ENCODE measurements around the gene RPS4Y1. TPM values are rescaled to one million over a fixed set of nuclear protein-coding genes. Genes with fewer than 3 reads are reported as not detected.

Gene RPS4Y1
- total and polyA plus RNA-seq, 7 experiments from 2014 or later = 292 to 467 (median 452) TPM; not detected in 2

- no peaks in the 10 kb centered on the region for H3K9me3 ChIP-seq (ENCODE audit: control insufficient read depth in 2 of 3, low read length in 3 of 3)
- H3K27ac ChIP-seq (ENCODE audit: low read depth, low read length) = no peak overlapping the region
- H3K9me3 Mint-ChIP-seq = no peaks in the 10 kb centered on the region
- ChIA-PET POLR2A (no interaction called here), CTCF (interaction anchor here (0.5 kb wide), 1 partner anchor 81 kb away, joined by 4 read pairs; the partner anchor contains the start of gene ZFY)
- no peak overlapping the region for H3K4me3 Mint-ChIP-seq
- no peaks in the 10 kb centered on the region for H3K27me3 Mint-ChIP-seq
- no peak for DNase-seq
- peaks cover 0 to 79% (median 25%) of the 10 kb centered on the region in 7 donors for H3K4me1 Mint-ChIP-seq
- ATAC-seq = no peak
- peaks cover 0 to 56% (median 0%) of the 10 kb centered on the region in 5 donors for H3K36me3 Mint-ChIP-seq
- intact Hi-C loops (cut with micrococcal nuclease) = no loop called here
- H3K27me3 ChIP-seq (ENCODE audit: control insufficient read depth in 2 of 2, insufficient read depth in 2 of 2, low read length in 2 of 2) = no peaks in the 10 kb centered on the region
- peaks cover 6 to 14% of the 10 kb centered on the region in 2 donors for H3K4me1 ChIP-seq (ENCODE audit: control insufficient read depth in 2 of 2, insufficient read depth in 2 of 2, low read length in 2 of 2)
- peak overlapping the region in 3 of 9 donors; percentile 24 to 46 (median 32) for H3K27ac Mint-ChIP-seq
- H3K4me3 ChIP-seq (ENCODE audit: low read length) = no peak overlapping the region
- H3K36me3 ChIP-seq (ENCODE audit: control insufficient read depth in 2 of 3, insufficient read depth in 3 of 3, low read length in 3 of 3) = peaks cover 0 to 8% (median 5%) of the 10 kb centered on the region in 3 experiments
Measured at GRCh38 chrY:2854145-2854774, 12.9 kb downstream of the RPS4Y1 start.

- Histone ChIP-seq H3K4me3 (ENCODE audit: low read length) (no peak overlapping the region), H3K27me3 (ENCODE audit: control insufficient read depth in 2 of 2, insufficient read depth in 2 of 2, low read length in 2 of 2) (no peaks in the 10 kb centered on the region), H3K4me1 (ENCODE audit: control insufficient read depth in 2 of 2, insufficient read depth in 2 of 2, low read length in 2 of 2) (peaks cover 9 to 14% of the 10 kb centered on the region in 2 donors), H3K27ac (ENCODE audit: low read depth, low read length) (no peak overlapping the region), H3K9me3 (ENCODE audit: control insufficient read depth in 2 of 3, low read length in 3 of 3) (no peaks in the 10 kb centered on the region), H3K36me3 (ENCODE audit: control insufficient read depth in 2 of 3, insufficient read depth in 3 of 3, low read length in 3 of 3) (peaks cover 0 to 3% (median 0%) of the 10 kb centered on the region in 3 experiments)
- peak; percentile 49 for ATAC-seq
- Mint-ChIP-seq H3K4me3 (peak overlapping the region in 3 of 10 donors; percentile 3 to 53 (median 16)), H3K9me3 (no peaks in the 10 kb centered on the region), H3K36me3 (peaks cover 0 to 61% (median 11%) of the 10 kb centered on the region in 5 donors), H3K4me1 (peaks cover 0 to 74% (median 20%) of the 10 kb centered on the region in 7 donors), H3K27me3 (no peaks in the 10 kb centered on the region), H3K27ac (peak overlapping the region in 4 of 9 donors; percentile 15 to 76 (median 52))
- CTCF ChIA-PET = no interaction called here
- intact Hi-C loops (cut with micrococcal nuclease) = loop anchor here (1.0 to 5.0 kb wide), 3 partner anchors 16 to 80 kb away; partner anchors contain the start of genes ZFY (in 2 of the 2) and RPS4Y1 (in 1 of the 2)
- DNase-seq = peak in 1 of 9 donors; percentile 1
- POLR2A ChIA-PET = no interaction called here
Measured at GRCh38 chrY:2857068-2857467, 15.7 kb downstream of the RPS4Y1 start.

GRCh38 chrY:2857686-2858085 lies 16.3 kb downstream of the RPS4Y1 start:
- no peaks in the 10 kb centered on the region for H3K27me3 Mint-ChIP-seq
- peaks cover 0 to 75% (median 25%) of the 10 kb centered on the region in 7 donors for H3K4me1 Mint-ChIP-seq
- ATAC-seq = no peak
- ChIA-PET CTCF (no interaction called here), POLR2A (no interaction called here)
- H3K9me3 Mint-ChIP-seq = no peaks in the 10 kb centered on the region
- H3K27ac Mint-ChIP-seq = peak overlapping the region in 4 of 9 donors; percentile 9 to 89 (median 79)
- Histone ChIP-seq H3K9me3 (ENCODE audit: control insufficient read depth in 2 of 3, low read length in 3 of 3) (no peaks in the 10 kb centered on the region), H3K27ac (ENCODE audit: low read depth, low read length) (no peak overlapping the region), H3K27me3 (ENCODE audit: control insufficient read depth in 2 of 2, insufficient read depth in 2 of 2, low read length in 2 of 2) (no peaks in the 10 kb centered on the region), H3K4me1 (ENCODE audit: control insufficient read depth in 2 of 2, insufficient read depth in 2 of 2, low read length in 2 of 2) (peaks cover 9 to 14% of the 10 kb centered on the region in 2 donors), H3K4me3 (ENCODE audit: low read length) (no peak overlapping the region), H3K36me3 (ENCODE audit: control insufficient read depth in 2 of 3, insufficient read depth in 3 of 3, low read length in 3 of 3) (peaks cover 0 to 5% (median 3%) of the 10 kb centered on the region in 3 experiments)
- DNase-seq = no peak
- intact Hi-C loops (cut with micrococcal nuclease) = loop anchor here (1.0 to 5.0 kb wide), 3 partner anchors 16 to 80 kb away; partner anchors contain the start of genes ZFY (in 2 of the 2) and RPS4Y1 (in 1 of the 2)
- peak overlapping the region in 2 of 10 donors; percentile 16 to 53 for H3K4me3 Mint-ChIP-seq
- peaks cover 0 to 65% (median 11%) of the 10 kb centered on the region in 5 donors for H3K36me3 Mint-ChIP-seq

GRCh38 chrY:2859782-2860181 lies 18.4 kb downstream of the RPS4Y1 start:
- no peak for ATAC-seq
- Histone ChIP-seq H3K36me3 (ENCODE audit: control insufficient read depth in 2 of 3, insufficient read depth in 3 of 3, low read length in 3 of 3) (peaks cover 0 to 9% (median 6%) of the 10 kb centered on the region in 3 experiments), H3K4me3 (ENCODE audit: low read length) (no peak overlapping the region), H3K4me1 (ENCODE audit: control insufficient read depth in 2 of 2, insufficient read depth in 2 of 2, low read length in 2 of 2) (peaks cover 9 to 14% of the 10 kb centered on the region in 2 donors), H3K27ac (ENCODE audit: low read depth, low read length) (no peak overlapping the region), H3K9me3 (ENCODE audit: control insufficient read depth in 2 of 3, low read length in 3 of 3) (no peaks in the 10 kb centered on the region), H3K27me3 (ENCODE audit: control insufficient read depth in 2 of 2, insufficient read depth in 2 of 2, low read length in 2 of 2) (no peaks in the 10 kb centered on the region)
- intact Hi-C loops (cut with micrococcal nuclease) = loop anchor here (5.0 kb wide), 1 partner anchor 78 kb away; the partner anchor contains the start of gene ZFY (in 2 of the 2)
- peaks cover 0 to 69% (median 11%) of the 10 kb centered on the region in 5 donors for H3K36me3 Mint-ChIP-seq
- ChIA-PET CTCF (no interaction called here), POLR2A (interaction anchor here (0.5 kb wide), 1 partner anchor 24 kb away, joined by 4 read pairs; no protein-coding TSS in a partner anchor)
- no peak for DNase-seq
- H3K27ac Mint-ChIP-seq = peak overlapping the region in 3 of 9 donors; percentile 76 to 89 (median 82)
- no peaks in the 10 kb centered on the region for H3K9me3 Mint-ChIP-seq
- H3K4me1 Mint-ChIP-seq = peaks cover 0 to 71% (median 25%) of the 10 kb centered on the region in 7 donors
- no peaks in the 10 kb centered on the region for H3K27me3 Mint-ChIP-seq
- peak overlapping the region in 1 of 10 donors; percentile 74 for H3K4me3 Mint-ChIP-seq

GRCh38 chrY:2860511-2860910 lies 19.1 kb downstream of the RPS4Y1 start:
- Histone ChIP-seq H3K4me3 (ENCODE audit: low read length) (no peak overlapping the region), H3K9me3 (ENCODE audit: control insufficient read depth in 2 of 3, low read length in 3 of 3) (no peaks in the 10 kb centered on the region), H3K4me1 (ENCODE audit: control insufficient read depth in 2 of 2, insufficient read depth in 2 of 2, low read length in 2 of 2) (peaks cover 9 to 14% of the 10 kb centered on the region in 2 donors), H3K36me3 (ENCODE audit: control insufficient read depth in 2 of 3, insufficient read depth in 3 of 3, low read length in 3 of 3) (peaks cover 4 to 9% (median 6%) of the 10 kb centered on the region in 3 experiments), H3K27me3 (ENCODE audit: control insufficient read depth in 2 of 2, insufficient read depth in 2 of 2, low read length in 2 of 2) (no peaks in the 10 kb centered on the region), H3K27ac (ENCODE audit: low read depth, low read length) (no peak overlapping the region)
- Mint-ChIP-seq H3K36me3 (peaks cover 0 to 69% (median 11%) of the 10 kb centered on the region in 5 donors), H3K27me3 (no peaks in the 10 kb centered on the region), H3K4me1 (peaks cover 0 to 63% (median 25%) of the 10 kb centered on the region in 7 donors), H3K27ac (peak overlapping the region in 5 of 9 donors; percentile 55 to 85 (median 76)), H3K9me3 (no peaks in the 10 kb centered on the region), H3K4me3 (peak overlapping the region in 2 of 10 donors; percentile 1 to 59)
- DNase-seq (no peak), ATAC-seq (no peak)
- POLR2A ChIA-PET = interaction anchor here (0.5 kb wide), 1 partner anchor 25 kb away, joined by 4 read pairs; no protein-coding TSS in a partner anchor
- CTCF ChIA-PET = no interaction called here
- intact Hi-C loops (cut with micrococcal nuclease) = no loop called here

- ATAC-seq = no peak
- ChIA-PET POLR2A (no interaction called here), CTCF (interaction anchor here (0.6 kb wide), 1 partner anchor 25 kb away, joined by 3 read pairs; no protein-coding TSS in a partner anchor)
- Histone ChIP-seq H3K4me3 (ENCODE audit: low read length) (no peak overlapping the region), H3K9me3 (ENCODE audit: control insufficient read depth in 2 of 3, low read length in 3 of 3) (no peaks in the 10 kb centered on the region), H3K27ac (ENCODE audit: low read depth, low read length) (no peak overlapping the region), H3K27me3 (ENCODE audit: control insufficient read depth in 2 of 2, insufficient read depth in 2 of 2, low read length in 2 of 2) (no peaks in the 10 kb centered on the region), H3K36me3 (ENCODE audit: control insufficient read depth in 2 of 3, insufficient read depth in 3 of 3, low read length in 3 of 3) (peaks cover 4 to 9% (median 6%) of the 10 kb centered on the region in 3 experiments), H3K4me1 (ENCODE audit: control insufficient read depth in 2 of 2, insufficient read depth in 2 of 2, low read length in 2 of 2) (no peaks in the 10 kb centered on the region)
- Mint-ChIP-seq H3K27ac (peak overlapping the region in 1 of 9 donors; percentile 60), H3K9me3 (peaks cover 0 to 5% (median 0%) of the 10 kb centered on the region in 11 donors), H3K36me3 (peaks cover 0 to 48% (median 0%) of the 10 kb centered on the region in 5 donors), H3K4me3 (no peak overlapping the region), H3K4me1 (peaks cover 0 to 11% (median 5%) of the 10 kb centered on the region in 7 donors), H3K27me3 (no peaks in the 10 kb centered on the region)
- DNase-seq = no peak
- intact Hi-C loops (cut with micrococcal nuclease) = no loop called here
Measured at GRCh38 chrY:2866581-2866980, 25.2 kb downstream of the RPS4Y1 start.
